HL-60 (cell line): ENCODE measurements around the gene EFNA2.

Experiments used
- DNase-seq, 2 experiments: peaks; one replicate each; pipeline ENCODE4 v3.0.0-alpha.2; 2010 to 2020; ENCODE audit warnings: low read depth in 1 of 2, low spot score in 1 of 2
- H3K27ac ChIP-seq: fragments of 250-450 bp; sonication (Bioruptor Pico); replicated peaks from 2 replicates; pipeline ENCODE4 v1.5.1; 2020; ENCODE audit warnings: mild to moderate bottlenecking, moderate library complexity
- H3K27me3 ChIP-seq: fragments of 250-450 bp; sonication (Bioruptor Pico); 2 replicates; pipeline ENCODE4 v1.5.1; 2021; ENCODE audit warnings: mild to moderate bottlenecking, moderate library complexity; ENCODE audit not compliant: insufficient read depth, poor library complexity, severe bottlenecking
- H3K4me3 ChIP-seq: replicated peaks from 2 replicates; pipeline ENCODE4 v1.5.1; 2011; ENCODE audit warnings: mild to moderate bottlenecking, control low read depth, low read length; ENCODE audit not compliant: insufficient read depth
- CTCF ChIP-seq: IDR thresholded peaks from one replicate; pipeline ENCODE4 v1.5.1; 2011; ENCODE audit warnings: low read length, control low read depth, inconsistent platforms; ENCODE audit not compliant: insufficient read depth
- GABPA ChIP-seq: IDR thresholded peaks from 2 replicates; pipeline ENCODE4 v1.6.1; 2012; ENCODE audit warnings: low read depth
- POLR2AphosphoS5 ChIP-seq: IDR thresholded peaks from 2 replicates; pipeline ENCODE4 v1.6.1; 2012; ENCODE audit warnings: low read depth
- REST ChIP-seq: IDR thresholded peaks from 2 replicates; pipeline ENCODE4 v1.6.1; 2012; ENCODE audit warnings: low read depth; ENCODE audit not compliant: insufficient replicate concordance
- SPI1 ChIP-seq: IDR thresholded peaks from 2 replicates; pipeline ENCODE4 v1.6.1; 2012; ENCODE audit warnings: low read depth, mild to moderate bottlenecking, borderline replicate concordance

EFNA2 gene

GRCh38 chr19:1294688-1295087, 9.0 kb downstream of the EFNA2 start:
- Histone ChIP-seq H3K27ac (no peak overlapping the region), H3K27me3 (peaks cover 71% of the 10 kb centered on the region), H3K4me3 (no peak overlapping the region)
- DNase-seq: no peak
- TF ChIP-seq POLR2AphosphoS5: no peak
- TF ChIP-seq GABPA: no peak
- no peak for TF ChIP-seq SPI1
- TF ChIP-seq CTCF: no peak
- TF ChIP-seq REST: no peak

GRCh38 chr19:1295169-1296012, 9.7 kb downstream of the EFNA2 start:
- no peak for DNase-seq
- no peak overlapping the region for H3K4me3 ChIP-seq
- H3K27ac ChIP-seq: no peak overlapping the region
- TF ChIP-seq SPI1 (no peak), REST (no peak), POLR2AphosphoS5 (no peak), GABPA (no peak), CTCF (no peak)
- peaks cover 64% of the 10 kb centered on the region for H3K27me3 ChIP-seq

GRCh38 chr19:1296078-1296477, 10.4 kb downstream of the EFNA2 start:
- H3K27me3 ChIP-seq: peaks cover 57% of the 10 kb centered on the region
- no peak for TF ChIP-seq CTCF
- TF ChIP-seq REST: no peak
- TF ChIP-seq SPI1: no peak
- no peak for TF ChIP-seq GABPA
- TF ChIP-seq POLR2AphosphoS5: no peak
- H3K4me3 ChIP-seq: no peak overlapping the region
- DNase-seq: no peak
- no peak overlapping the region for H3K27ac ChIP-seq
